Measurements from ENCODE around the gene OLFML2B.
"Not testable (repeated sequence)": the region's sequence is repeated elsewhere in the genome, so short reads cannot be mapped to it uniquely, and the experiment has no call there.

Gene OLFML2B

DNA sequence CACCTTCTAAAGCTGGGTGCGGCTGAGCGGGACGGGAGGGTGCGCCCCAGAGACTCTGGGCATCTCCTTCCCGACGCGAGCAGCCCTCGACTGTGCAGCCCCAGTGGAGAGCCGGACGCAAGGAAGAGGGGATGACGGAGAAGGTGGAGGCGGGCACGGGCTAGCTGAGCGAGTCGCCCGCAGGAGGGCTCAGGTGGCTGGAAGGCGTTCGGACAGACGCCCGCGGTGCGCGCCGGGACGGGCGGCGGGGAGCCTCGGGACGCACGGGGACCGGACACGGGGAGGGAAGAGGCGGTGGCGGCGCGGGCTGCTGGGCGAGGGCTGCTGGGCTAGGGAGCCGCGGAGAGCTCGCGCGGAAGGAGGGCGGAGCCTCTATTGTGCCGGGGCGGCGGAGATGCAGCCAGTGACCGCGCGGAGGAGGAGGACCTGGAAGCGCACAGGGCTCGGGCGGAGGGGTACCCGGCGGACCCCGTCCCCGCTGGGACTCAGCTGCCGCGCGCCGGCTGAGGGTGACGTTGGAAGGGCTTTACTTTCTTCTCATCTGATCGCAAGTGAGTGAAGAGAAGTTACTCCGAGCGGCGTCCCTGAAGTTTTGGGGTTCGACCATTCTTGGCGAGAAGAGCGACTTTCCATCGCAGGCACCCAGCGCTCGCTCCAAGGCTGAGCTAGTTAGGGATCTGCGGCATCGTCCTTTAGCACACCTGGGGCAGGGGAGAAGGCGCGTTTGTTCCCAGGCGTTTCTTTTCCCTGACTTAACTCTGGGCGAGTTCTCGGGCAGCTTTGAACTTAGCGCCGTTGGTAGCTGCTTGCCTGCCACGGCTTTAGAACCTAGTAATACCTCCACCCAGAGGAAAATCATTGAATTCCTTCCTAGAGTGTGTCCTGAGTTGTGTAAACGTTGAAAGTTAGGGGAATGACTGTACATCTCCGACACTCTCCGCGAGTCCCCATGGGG is at the start of gene OLFML2B:
Gene OLFML2B (minus strand): TSS at position 323 of the 955 bp plus-strand sequence. CDS start 439 bp downstream, outside the sequence.
- peak; percentile 23 for DNase-seq

DNA sequence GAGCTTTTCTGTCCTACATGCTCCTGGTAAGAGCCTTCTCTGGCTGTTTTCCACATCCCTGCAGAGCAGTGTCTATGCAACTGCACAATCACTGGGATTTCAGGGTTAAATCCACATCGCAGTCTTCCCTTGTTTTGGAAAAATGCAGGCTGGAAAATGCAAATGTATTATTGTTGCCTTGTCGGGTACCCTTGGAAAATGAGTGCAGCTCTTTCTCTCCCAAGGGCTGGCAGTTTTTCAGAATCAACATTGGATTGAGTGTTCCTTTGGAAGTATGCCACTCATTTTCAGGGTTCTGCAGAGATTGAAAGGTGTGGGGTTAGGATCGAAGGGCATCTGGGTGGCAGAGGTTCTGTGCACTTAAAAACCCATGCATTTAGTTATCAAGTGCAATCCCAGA is 49.1 kb upstream of the OLFML2B start:
- DNase-seq = no peak

GRCh38 chr1:162070825-162071224 is 47.2 kb upstream of the OLFML2B start:
- DNase-seq = no peak

DNA sequence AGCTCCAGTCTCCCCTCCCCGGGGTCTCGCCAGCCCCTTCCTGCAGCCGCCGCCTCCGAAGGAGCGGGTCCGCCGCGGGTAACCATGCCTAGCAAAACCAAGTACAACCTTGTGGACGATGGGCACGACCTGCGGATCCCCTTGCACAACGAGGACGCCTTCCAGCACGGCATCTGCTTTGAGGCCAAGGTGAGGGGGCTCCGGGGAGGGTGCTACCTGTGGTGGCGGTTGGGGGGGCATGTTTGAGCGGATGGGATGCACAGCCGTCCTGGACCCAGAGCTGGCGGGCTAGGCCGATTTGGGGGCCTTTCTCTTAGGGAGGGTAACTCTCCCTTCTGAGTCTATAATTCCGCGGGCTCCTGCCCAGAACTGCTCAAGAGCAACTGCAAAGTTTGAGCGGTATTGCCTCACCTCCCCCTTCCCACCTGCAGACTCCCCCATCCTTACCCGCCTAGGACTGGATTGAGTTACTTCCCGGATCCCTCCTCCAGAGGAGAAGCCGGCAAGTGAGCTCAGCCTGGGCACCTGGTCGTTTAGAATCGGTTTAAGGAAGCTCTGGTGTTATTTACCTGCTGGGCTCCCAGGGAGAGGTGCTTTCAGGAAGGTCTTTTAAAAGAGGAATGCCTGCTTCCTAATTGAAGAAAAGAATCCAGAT is 46.6 kb upstream of the OLFML2B start:
- no peak for DNase-seq

DNA sequence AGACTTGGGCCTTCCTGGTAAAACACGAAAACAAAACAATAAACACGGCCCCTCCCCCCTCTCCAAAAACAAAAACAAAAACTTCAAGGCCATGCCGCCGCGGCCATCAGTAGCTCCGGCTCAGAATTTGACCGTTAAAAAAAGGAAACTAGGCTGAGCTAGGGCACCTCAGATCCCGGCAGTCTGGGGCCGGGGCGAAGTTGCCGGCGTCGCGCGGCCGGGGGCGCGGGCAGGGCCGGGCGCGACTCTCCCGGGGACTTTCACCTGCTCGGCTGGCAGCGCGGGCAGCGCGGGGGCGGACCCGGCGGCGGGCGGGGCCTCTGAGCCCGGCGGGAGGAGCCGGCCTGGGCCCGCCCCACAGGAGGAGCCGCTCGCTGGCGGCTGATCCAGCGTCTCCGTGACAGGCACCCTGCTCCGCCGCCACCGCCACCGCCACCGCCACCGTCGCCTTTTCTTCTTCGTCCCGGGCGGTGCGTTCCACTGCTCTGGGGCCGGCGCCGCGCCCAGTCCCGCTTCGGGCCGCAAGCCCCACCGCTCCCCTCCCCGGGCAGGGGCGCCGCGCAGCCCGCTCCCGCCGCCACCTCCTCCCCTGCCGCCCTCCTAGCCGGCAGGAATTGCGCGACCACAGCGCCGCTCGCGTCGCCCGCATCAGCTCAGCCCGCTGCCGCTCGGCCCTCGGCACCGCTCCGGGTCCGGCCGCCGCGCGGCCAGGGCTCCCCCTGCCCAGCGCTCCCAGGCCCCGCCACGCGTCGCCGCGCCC is 45.8 kb upstream of the OLFML2B start, which contains the start of gene NOS1AP:
Gene NOS1AP (plus strand): TSS at position 358 of the 760 bp plus-strand sequence. CDS start 487 bp downstream, outside the sequence.
- DNase-seq = peak; percentile 65

DNA sequence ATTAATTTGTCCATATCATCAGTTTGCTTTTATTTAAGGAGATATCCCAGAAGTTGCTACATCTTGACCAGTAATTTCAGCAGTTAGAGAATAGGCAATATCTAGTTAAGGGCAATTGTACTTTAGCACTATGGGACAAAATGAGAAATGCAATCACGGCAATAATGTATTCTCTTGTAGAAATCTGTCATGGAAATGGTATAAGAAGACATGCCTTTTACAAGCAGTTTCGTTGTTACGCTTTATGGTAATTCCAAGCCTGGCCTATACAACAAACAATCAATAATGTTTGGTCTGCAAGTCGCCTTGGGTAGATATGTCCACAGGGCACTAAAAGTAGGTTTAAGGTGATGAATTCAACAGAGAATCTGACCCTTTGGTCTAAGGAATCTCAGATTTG is 44.6 kb upstream of the OLFML2B start:
- no peak for DNase-seq

- DNase-seq = no peak
These were observed 43.8 kb upstream of the OLFML2B start for GRCh38 chr1:162067466-162067865.

DNA sequence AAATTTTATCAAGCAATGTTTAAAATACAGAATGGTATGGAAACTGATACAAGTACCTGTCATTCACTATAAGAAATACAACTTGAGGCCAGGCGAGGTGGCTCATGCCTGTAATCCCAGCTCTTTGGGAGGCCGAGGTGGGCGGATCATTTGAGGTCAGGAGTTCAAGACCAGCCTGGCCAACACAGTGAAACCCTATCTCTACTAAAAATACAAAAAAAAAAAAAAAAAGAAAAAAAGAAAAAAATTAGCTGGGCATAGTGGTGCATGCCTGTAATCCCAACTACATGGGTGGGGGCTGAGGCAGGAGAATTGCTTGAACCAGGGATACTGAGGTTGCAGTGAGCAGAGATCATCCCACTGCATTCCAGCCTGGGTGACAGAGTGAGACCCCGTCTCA is 43.2 kb upstream of the OLFML2B start:
- not testable (repeated sequence) for DNase-seq

- no peak for DNase-seq
These were observed 41.3 kb upstream of the OLFML2B start for GRCh38 chr1:162065016-162065415.

DNA sequence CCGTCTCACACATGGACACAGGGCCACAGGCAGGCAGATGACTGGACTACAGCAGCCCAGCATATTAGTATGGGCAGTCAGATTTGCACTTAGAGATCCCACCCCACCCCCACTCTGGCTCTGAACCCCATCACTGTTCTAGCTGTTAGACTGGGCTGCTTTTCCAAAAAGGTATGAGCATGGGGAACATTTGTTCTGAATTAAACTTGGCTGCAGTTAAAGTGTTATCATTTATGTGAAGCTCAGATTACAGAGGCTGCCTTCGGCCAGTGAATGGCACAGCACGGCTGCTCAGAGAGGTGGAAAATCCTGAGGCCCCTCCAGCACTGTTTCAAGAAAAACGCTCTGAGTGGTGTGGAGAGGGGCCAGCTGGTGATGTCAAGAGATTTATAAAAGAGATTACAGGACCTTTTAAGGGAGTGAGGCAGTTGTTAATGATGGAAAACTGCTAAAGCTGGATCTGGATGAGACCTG is 38.9 kb upstream of the OLFML2B start:
- no peak for DNase-seq

DNA sequence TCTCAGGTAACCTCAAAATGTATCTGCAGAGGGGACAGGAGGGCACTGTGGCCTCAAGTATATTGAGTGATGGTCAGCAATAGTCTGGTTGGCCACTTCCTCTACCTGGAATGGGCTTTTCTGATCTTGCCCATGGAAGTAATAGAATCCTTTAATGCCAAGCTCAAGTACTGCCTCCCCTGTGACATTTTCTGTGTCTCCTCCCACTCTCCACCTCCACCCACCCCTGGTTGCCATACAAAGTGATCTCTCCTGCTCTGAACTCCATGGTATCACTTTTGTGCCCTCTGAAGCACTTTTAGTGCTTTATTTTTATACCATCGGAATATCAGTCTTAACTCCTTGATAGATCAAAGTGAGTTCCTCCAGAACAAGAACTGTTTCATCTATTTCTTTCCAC is 36.6 kb upstream of the OLFML2B start:
- DNase-seq = no peak

- no peak for DNase-seq
These were observed 36.1 kb upstream of the OLFML2B start for GRCh38 chr1:162059721-162060120.

- no peak for DNase-seq
These were observed 32.9 kb upstream of the OLFML2B start for GRCh38 chr1:162056579-162056978.

- DNase-seq = peak; percentile 22
These were observed 32.4 kb upstream of the OLFML2B start for GRCh38 chr1:162056043-162056442.

DNA sequence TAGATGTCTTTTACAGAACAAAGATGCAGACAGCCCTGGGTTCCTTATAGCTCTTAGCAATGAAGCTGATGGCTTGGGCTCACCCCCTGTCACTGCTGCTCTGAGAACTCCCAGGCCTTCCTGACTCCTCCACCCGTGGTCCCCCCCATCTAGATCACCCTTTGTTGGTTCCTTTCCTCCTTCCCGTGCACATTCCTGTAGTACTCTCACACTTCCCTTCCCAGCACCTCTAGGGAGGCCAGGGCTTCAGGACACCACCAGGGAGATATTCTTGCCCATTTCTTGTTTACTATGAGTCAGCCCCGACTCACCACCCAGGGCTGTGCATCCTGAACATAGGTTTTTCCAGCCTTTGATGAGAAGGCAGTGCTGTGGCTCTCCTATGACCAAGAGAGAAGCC is 31.4 kb upstream of the OLFML2B start:
- DNase-seq = no peak

DNA sequence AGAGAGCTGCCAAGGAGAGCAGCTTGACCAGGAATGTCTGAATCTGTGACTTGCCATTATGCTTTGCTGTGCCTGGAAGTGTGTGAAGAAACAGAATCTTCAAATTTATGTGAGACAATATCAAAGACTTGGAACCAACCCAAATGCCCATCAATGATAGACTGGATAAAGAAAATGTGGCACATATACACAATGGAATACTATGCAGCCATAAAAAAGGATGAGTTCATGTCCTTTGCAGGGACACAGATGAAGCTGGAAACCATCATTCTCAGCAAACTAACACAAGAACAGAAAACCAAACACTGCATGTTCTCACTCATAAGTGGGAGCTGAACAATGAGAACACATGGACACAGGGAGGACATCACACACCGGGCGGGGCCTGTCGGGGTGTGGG is 30.3 kb upstream of the OLFML2B start:
- DNase-seq = not testable (repeated sequence)

DNA sequence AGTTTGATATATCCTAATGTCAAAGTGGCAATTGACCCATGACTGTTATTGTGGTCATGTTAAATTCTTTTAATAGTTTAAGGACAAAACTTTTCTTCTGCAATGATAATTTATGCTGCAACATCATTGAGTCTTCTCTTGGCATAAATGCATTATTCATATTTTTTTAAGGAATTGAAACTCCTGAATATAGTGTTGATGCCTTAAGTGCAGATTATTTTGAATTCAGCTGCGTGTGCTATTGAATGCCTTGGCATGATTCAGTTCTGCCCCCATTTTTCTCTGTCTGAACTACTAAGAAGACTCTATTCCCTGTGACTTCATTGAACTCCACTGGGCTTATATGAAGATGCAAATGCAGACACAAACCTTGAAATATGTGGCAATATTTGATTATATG is 23.3 kb upstream of the OLFML2B start:
- DNase-seq = no peak

DNA sequence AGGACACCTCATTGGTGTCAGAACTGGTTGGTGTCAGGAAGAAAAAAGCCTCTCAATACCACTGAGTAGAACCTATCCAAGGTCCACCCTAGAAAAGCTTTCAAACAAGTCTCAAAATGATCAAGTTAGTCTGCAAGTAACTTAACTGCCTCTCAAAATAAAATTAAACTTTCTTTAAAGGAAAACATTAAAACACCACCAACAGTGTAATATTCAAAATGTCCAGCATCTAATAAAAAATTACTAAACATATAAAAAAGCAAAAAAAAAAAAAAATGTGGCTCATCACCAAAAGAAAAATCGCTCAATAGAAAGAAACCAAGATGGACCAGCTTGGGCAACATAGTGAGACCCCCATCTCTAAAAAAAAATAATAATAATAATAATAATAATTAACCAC is 18.7 kb upstream of the OLFML2B start:
- DNase-seq = no peak

DNA sequence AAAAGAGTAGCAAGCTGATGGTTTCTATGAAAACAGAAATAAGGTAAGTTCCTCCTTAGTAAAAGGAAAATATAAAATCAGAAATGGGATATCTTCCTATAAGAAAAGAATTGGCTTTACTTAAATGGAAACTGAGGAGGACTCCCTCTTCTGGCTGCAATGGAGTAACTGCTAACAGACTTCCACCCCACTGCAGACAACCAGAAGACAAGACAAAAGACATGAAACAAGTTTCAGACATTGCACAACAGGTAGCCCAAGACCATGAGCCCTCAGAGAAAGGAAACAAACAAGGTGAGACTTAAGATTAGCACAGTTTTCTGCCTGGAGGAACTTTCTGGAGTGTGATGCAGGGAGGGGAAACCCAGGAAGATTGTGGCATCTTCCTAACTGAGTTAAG is 17.0 kb upstream of the OLFML2B start:
- DNase-seq = no peak

DNA sequence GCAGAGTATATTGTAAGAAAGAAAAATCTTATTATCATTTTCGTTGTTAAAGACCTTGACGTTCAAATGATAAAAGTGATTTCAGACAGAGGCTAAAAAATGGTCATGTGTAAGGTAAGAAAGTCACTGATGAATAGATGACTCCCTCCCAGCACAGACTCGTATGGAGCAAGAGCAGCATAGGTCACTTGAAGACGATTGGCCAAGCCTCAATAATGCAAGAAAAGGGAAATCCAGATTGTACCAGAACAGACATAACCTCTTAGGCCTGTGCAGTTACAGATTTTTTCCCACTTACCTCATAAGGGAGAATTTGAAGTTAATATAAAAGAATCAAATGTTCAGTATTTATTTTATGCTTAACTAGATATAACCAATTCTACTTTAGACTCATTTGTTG is 16.3 kb upstream of the OLFML2B start:
- no peak for DNase-seq

DNA sequence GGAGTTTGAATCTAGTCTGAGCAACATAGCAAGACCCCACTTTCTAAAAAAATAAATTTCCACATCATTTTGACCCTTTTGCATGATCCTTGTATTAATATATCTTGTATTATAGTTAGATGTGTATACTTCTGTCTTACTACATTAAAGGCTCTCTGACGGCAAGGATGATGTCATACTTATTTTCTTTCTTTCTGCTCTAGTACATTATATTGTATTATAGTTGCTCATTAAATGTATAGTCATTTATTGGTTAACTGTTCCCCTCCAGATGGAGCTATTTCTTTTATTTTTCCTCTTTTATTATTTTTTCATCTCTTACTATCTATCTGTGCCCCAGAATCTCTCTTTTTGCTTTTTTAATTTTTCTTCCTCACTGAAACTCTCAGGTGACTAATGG is 15.0 kb upstream of the OLFML2B start:
- DNase-seq = no peak

- DNase-seq = no peak
These were observed 12.5 kb upstream of the OLFML2B start for GRCh38 chr1:162036163-162036562.

GRCh38 chr1:162035241-162035640 is 11.6 kb upstream of the OLFML2B start:
- no peak for DNase-seq

Data from activated CD4-positive, alpha-beta T cell treated with anti-CD3 and anti-CD28 coated beads for 1 hour (primary cell).